Measurements from ENCODE around the gene FAM120AOS.
A peak's percentile ranks its signal among the peaks of the same experiment; 100 is the strongest.

The FAM120AOS gene

DNA sequence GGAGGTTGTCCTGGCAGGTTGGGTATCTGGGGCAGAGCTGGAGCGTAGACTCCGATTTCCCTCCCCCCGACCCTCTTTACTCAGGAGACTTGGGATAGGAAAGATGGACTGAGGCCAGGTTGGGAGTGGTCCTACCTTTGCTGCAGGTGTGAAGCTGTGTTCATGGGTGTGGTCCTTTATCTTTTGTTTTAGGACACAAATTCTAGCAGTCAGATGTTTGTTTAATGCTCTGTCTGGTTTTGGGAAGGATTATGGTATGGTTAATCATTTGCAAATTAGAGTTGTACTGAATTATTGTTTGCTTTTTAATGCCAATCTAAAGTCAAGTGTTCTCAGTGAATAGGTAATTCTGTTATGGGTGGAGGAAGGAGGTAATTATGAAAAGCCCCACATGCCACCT lies 14.1 kb upstream of the FAM120AOS start:
- DNase-seq: no peak

DNA sequence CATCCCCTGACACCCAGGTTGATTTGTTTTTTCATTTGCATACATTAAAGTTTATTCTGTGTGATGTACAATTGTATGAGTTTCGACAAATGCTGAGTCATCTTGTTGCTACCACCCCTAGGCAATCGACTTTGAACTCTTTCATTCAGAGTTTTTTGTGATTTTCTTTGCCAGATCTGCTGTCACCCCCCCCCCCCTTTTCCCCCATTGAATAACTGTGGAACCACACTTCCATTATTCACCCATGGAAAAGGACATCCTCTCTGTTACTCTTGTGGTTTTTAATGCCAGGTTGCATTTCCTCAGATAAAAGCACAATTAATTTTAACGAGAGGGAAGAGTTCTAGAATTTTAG lies 13.7 kb upstream of the FAM120AOS start:
- no peak for DNase-seq

DNA sequence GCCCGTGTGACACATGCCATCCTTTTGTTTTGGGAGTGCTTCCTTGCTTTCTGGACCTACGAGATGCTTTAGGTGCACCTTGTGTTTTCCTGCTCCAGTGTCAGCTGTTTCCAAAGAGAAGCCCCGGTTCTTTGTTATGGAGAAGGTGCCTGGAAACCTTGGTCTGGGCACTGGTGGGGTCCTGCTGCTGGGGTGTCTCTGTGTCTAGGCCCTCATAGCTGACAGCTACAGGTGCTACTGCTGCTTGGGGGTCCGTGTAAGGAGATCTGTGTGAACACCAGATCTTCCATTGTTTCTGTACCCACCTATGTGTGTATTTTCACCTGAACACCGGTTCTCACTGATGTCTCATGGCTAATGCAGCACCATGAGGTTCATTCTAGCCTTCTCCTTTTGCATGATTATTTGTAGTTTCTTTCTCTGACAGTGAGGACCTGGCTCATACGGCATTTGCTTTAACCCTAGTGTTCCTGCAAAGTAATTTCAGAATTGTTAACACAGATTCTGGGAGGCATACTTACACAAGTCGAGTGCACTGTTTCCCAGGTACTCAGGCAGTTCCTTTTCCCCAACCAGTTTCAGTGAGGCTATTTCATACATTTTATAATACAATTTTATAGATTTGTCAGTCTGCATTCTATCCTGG lies 13.2 kb upstream of the FAM120AOS start:
- no peak for DNase-seq

DNA sequence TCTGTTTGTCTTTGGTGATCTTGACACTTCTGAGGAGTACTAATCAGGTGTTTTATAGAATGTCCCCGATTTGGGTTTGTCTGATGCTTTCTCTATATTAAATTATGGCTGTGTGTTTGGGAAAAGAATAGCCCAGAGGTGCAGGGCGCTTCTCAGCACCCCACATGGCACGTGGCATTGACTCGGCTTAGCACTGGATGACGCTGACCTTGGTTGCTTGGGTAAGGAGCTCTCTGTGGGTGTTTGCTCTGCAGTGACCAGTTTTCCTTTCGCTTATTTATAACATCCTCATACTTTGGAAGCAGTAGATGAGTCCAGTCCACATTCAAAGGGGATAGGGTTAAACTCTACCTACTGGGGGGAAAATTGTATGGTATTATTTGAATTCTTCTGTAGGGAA lies 12.5 kb upstream of the FAM120AOS start:
- DNase-seq: no peak

DNA sequence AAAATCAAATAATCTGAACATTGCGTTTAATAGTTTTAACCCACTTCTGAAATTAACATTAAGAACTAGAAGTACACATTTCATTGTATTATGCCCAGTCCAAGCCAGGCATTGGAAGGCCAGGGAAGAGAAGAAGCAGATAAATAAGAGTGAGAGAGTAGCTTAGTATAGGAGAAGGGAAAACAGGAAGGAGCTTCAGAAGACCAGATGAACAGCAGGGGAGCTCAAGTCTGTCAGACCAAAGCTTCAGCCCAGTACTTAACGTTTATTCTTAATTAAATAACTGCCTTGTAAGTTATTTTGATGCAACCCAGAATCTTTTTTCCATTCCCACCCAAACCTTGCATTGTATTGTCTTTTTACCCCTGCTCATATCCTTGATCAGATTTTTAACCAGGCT lies 11.5 kb upstream of the FAM120AOS start:
- no peak for DNase-seq

GRCh38 chr9:93464395-93464794 lies 11.0 kb upstream of the FAM120AOS start:
- no peak for DNase-seq

GRCh38 chr9:93463638-93464248 lies 10.4 kb upstream of the FAM120AOS start:
- DNase-seq: no peak

- no peak for DNase-seq
Measured at GRCh38 chr9:93461821-93462220, 8.4 kb upstream of the FAM120AOS start.

DNA sequence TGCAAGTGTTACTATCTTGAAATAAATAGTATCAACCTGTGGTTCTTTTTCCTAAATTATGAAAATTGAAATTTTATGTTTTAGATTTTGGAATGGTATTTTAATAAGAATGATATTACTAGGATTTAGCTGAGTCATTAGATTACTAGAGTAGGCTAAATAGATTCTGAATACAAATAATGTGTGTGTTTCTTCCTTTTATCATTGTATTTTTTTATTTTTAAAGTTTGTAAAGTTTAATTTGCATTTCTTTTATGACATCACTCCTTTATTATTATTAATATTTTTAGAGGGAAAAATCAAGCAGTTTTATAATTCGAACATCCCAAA lies 8.0 kb upstream of the FAM120AOS start:
- no peak for DNase-seq

DNA sequence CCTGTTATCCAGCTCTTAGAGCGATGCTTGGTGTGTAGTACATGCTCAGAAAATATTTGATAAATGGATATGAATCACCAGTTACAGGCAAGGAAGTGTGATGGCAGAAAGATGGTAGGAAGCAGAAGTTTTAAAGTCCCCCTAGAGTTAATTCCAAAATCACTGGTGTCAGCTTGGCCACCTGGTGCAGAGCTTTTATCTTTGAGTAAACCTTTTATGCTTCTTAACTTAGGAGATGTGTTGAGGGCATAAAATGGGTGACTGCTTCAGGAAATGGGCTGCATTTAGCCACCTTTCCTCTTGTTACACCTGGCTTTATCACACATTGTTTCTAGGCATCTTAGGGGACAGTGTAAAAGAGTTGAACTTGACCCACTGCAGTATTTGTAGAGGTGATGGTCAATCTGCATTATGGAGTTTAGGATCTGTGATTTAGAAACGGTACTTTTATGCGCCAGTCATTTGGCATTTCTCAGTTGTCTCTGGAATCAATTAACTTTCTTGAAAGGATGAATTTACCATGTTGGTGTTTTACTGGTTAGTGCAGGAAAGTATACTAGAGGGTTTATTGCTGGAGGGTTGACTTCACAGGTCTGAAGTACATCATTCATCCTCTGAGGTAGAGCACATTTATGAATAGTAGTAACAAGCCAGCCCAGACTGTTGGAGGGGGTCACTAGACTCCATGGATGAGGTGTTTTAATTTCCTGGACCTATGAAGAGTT lies 7.5 kb upstream of the FAM120AOS start:
- no peak for DNase-seq

GRCh38 chr9:93459432-93459847 lies 6.1 kb upstream of the FAM120AOS start:
- DNase-seq: no peak

GRCh38 chr9:93458712-93459111 lies 5.3 kb upstream of the FAM120AOS start:
- DNase-seq: no peak

DNA sequence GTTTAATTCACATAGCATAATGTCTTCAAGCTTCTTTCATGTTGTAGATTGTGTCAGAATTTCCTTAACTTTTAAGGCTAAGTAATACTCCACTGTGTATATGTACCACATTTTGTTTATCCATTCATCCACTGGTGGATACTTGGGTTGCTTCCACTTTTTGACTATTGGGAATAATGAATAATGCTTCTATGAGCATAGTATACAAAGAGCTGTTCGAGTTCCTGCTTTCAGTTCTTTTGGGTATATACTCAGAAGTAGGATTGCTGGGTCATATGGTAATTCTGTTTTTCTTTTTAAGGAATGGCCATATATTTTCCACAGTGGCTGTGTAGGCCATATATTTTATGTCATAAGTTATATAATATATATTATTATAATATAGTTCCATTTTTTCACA lies 3.6 kb upstream of the FAM120AOS start:
- DNase-seq: no peak

DNA sequence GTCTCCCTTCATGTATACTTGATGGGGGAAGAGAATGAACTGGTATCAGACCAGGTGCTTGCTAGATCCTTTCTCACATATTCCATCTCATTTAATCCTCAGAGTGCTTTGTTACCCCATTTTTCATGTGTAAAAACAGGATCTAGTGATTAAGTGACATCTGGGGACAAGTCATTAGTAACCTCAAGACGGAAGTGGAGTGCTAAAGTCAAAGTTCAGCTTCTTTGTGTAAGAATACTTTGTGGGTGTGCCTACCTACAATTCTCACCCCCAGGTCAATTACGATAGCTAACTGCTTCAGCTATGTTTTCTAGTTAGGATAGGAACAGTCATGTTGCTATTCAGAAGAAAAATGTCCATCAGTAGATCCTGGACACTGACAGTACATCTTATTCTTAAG lies 3.1 kb upstream of the FAM120AOS start:
- DNase-seq: no peak

- DNase-seq: no peak
Measured at GRCh38 chr9:93456022-93456421, 2.6 kb upstream of the FAM120AOS start.

DNA sequence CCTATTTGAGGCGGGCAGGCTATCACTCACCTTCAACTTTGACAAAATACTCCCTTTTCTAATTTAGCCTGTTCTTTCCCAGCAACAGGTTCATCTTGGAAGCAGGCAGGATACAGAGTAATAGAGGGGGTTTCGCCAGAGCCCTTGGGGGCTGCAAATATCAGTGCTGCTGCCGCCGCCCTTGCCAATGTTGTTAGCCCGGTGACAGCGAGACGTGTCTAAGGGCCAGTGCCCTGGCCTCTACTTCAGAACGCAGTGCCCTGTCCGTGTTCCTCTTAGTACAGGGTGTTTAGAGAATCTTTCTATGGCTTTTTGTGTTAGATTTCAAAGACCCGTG lies 703 bp downstream of the FAM120AOS start:
- peak in 8 of 51 donors; percentile 15 to 60 (median 36) for DNase-seq

GRCh38 chr9:93451849-93452709 lies 1.3 kb downstream of the FAM120AOS start:
- peak in 35 of 51 donors; percentile 18 to 70 (median 48) for DNase-seq

- DNase-seq: peak in 48 of 51 donors; percentile 9 to 82 (median 58)
Measured at GRCh38 chr9:93450945-93451815, 2.2 kb downstream of the FAM120AOS start, which contains the start of gene FAM120A. FAM120A (plus strand) TSS chr9:93451685; CDS start chr9:93451916, 231 bp downstream.

DNA sequence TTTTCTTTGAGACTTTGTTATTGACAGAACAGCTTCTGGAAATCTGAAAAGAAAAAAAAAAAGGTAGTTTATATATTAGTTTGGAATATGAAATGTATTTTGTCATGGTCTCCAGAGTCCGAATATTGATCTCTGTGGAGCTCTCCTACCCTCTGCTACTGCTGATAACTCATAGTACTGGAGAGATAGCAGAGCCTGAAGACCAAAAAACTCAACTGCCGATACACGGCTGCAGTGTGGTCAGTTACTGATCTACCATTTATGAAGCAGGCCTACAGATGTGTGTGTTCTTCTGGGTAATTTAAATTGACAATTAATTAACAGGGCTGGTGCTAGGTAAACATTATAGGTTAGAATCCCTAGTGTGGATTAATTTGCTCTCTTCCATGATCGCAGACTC lies 5.7 kb downstream of the FAM120AOS start:
- no peak for DNase-seq

DNA sequence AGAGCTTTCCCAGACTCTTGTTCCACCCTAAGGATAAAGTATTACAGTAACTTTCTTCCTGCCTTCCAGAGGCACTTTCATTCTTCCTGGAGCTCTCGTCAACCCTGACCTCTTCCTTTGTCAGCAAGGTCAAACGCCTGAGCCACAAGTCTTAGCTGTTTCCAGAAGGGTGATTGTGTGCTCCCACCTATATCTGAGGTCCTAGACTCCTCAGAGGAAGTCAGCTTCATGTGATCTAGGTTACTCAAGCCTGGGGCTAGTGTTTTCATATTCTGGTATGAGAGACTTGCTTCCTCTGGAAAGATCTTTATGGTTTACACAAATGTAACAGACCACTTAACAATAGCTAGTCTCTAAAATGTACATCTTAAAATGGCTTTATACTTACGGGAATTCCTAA lies 7.3 kb downstream of the FAM120AOS start:
- no peak for DNase-seq

Data from hypothalamus (tissue), 51 donors.